PC-9 (cell line): ENCODE data around the gene TAL1. TPM values are rescaled to one million over a fixed set of nuclear protein-coding genes. Genes with fewer than 3 reads are reported as not detected.

Experiments
- BruUV-seq: library from RNA; stranded (reverse); fragments of 400-500 nt; replicated peaks from 2 replicates; lab custom pipeline; 2021; lab: Mats Ljungman, UMichigan
- CTCF ChIA-PET: fragments of 300-600 bp; sonication (Branson Sonifier 250); formaldehyde crosslinking; loops from one replicate; lab custom pipeline; 2022; ENCODE audit warnings: antibody characterized with exemption; lab: Charles Lee
- POLR2A ChIA-PET: fragments of 300-600 bp; sonication (Branson Sonifier 250); formaldehyde crosslinking; loops from one replicate; lab custom pipeline; 2022; ENCODE audit warnings: antibody characterized with exemption; ENCODE audit not compliant: unreplicated experiment; lab: Charles Lee
- DNase-seq, 2 experiments: peaks; one replicate each; pipeline versions ENCODE4 v3.0.0 to v3.0.0-alpha.2; 2015 to 2022; ENCODE audit warnings: mixed read lengths in 1 of 2
- H2AFZ ChIP-seq: fragments of 200-600 bp; sonication (generic); 2 replicates; pipeline ENCODE4 v1.8.1; 2017; ENCODE audit warnings: antibody characterized with exemption
- H3F3A ChIP-seq: fragments of 200-600 bp; sonication (generic); 2 replicates; pipeline ENCODE4 v1.8.1; 2017; ENCODE audit warnings: antibody characterized with exemption, mild to moderate bottlenecking, low read depth; ENCODE audit not compliant: insufficient read depth
- H3K27ac ChIP-seq: fragments of 200-600 bp; sonication (generic); 2 replicates; pipeline ENCODE4 v1.6.1; 2016; ENCODE audit warnings: mixed run types
- H3K27me3 ChIP-seq: fragments of 200-600 bp; sonication (generic); 2 replicates; pipeline ENCODE4 v1.6.1; 2016; ENCODE audit warnings: low read depth, mixed run types; ENCODE audit not compliant: insufficient read depth
- H3K36me3 ChIP-seq: fragments of 200-600 bp; sonication (generic); 2 replicates; pipeline ENCODE4 v1.6.1; 2016; ENCODE audit warnings: low read depth, mixed run types
- H3K4me1 ChIP-seq: fragments of 200-600 bp; sonication (generic); replicated peaks from 2 replicates; pipeline ENCODE4 v1.6.1; 2016; ENCODE audit warnings: mixed run types; ENCODE audit not compliant: insufficient read depth
- H3K4me2 ChIP-seq: fragments of 200-600 bp; sonication (generic); 2 replicates; pipeline ENCODE4 v1.6.1; 2017; ENCODE audit warnings: mixed run types
- H3K4me3 ChIP-seq: fragments of 200-600 bp; sonication (generic); 2 replicates; pipeline ENCODE4 v1.6.1; 2016; ENCODE audit warnings: mixed run types
- H3K79me2 ChIP-seq: fragments of 200-600 bp; sonication (generic); 2 replicates; pipeline ENCODE4 v1.6.1; 2017; ENCODE audit warnings: low read depth, mixed run types
- H3K9me2 ChIP-seq: fragments of 200-600 bp; sonication (generic); 2 replicates; pipeline ENCODE4 v1.8.1; 2017; ENCODE audit warnings: mild to moderate bottlenecking; ENCODE audit not compliant: insufficient read depth
- H3K9me3 ChIP-seq: fragments of 200-600 bp; sonication (generic); 2 replicates; pipeline ENCODE4 v1.8.1; 2016; ENCODE audit warnings: low read depth; ENCODE audit not compliant: insufficient read depth
- H4K20me1 ChIP-seq: fragments of 200-600 bp; sonication (generic); 2 replicates; pipeline ENCODE4 v1.8.1; 2017; ENCODE audit not compliant: insufficient read depth
- EZH2 ChIP-seq: fragments of 200-600 bp; sonication (generic); IDR thresholded peaks from 2 replicates; pipeline ENCODE4 v1.8.0; 2017; ENCODE audit warnings: antibody characterized with exemption, low read depth
- intact Hi-C: fragments of 100-400 bp; cut with micrococcal nuclease; formaldehyde crosslinking; loops from one replicate; pipeline ENCODE4 v1.10.0; 2022; ENCODE audit not compliant: unreplicated experiment
- total RNA-seq: library from RNA; stranded (reverse); gene quantifications from 2 replicates; pipeline ENCODE4 v1.2.3, GENCODE V29; 2021
- TF ChIP-seq, protein P1 (sequence below): fragments of 200-600 bp; sonication (generic); conservative IDR thresholded peaks from 2 replicates; pipeline ENCODE4 v1.6.1; 2017; ENCODE audit warnings: mixed run types, antibody characterized with exemption, mild to moderate bottlenecking, moderate library complexity

The TAL1 gene
- total RNA-seq, 1 experiment from 2014 or later = not detected

DNA sequence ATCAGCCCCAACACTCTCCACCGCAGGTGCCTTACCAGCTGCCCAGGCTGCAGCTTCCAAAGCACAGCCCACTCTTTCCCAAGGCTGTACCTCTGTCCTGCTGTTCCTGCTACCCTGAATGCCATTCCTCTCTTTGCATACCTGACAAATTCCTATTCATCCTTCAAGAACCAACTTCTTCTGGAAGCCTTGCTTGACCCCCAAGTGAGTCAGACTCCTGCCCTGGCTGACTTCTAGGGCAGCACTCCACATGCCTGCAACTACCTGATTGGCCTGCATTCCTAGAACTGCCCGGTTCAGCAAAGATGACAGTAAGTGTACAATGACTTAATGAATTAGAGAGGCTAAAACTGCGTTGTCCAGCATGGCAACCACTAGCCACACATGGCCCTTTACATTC, 21.4 kb downstream of the TAL1 start:
- DNase-seq = no peak
- TF ChIP-seq, protein P1, sequence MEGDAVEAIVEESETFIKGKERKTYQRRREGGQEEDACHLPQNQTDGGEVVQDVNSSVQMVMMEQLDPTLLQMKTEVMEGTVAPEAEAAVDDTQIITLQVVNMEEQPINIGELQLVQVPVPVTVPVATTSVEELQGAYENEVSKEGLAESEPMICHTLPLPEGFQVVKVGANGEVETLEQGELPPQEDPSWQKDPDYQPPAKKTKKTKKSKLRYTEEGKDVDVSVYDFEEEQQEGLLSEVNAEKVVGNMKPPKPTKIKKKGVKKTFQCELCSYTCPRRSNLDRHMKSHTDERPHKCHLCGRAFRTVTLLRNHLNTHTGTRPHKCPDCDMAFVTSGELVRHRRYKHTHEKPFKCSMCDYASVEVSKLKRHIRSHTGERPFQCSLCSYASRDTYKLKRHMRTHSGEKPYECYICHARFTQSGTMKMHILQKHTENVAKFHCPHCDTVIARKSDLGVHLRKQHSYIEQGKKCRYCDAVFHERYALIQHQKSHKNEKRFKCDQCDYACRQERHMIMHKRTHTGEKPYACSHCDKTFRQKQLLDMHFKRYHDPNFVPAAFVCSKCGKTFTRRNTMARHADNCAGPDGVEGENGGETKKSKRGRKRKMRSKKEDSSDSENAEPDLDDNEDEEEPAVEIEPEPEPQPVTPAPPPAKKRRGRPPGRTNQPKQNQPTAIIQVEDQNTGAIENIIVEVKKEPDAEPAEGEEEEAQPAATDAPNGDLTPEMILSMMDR = no peak
- no peak for TF ChIP-seq EZH2
- no peaks in the 10 kb centered on the region for H3K36me3 ChIP-seq
- H3K4me3 ChIP-seq = no peak overlapping the region
- no peak overlapping the region for H3K4me2 ChIP-seq
- H3F3A ChIP-seq = no peaks in the 10 kb centered on the region
- no peaks in the 10 kb centered on the region for H4K20me1 ChIP-seq
- ChIA-PET POLR2A (interaction anchor here (0.6 to 0.7 kb wide), 2 partner anchors 51 to 640 kb away, joined by 5 to 14 read pairs; no protein-coding TSS in a partner anchor), CTCF (interaction anchor here (0.5 to 0.7 kb wide), 2 partner anchors 14 to 227 kb away, joined by 3 to 4 read pairs; no protein-coding TSS in a partner anchor)
- no peaks in the 10 kb centered on the region for H3K9me3 ChIP-seq
- H3K9me2 ChIP-seq = no peaks in the 10 kb centered on the region
- no peak overlapping the region for H3K27ac ChIP-seq
- H3K79me2 ChIP-seq = no peaks in the 10 kb centered on the region
- H3K4me1 ChIP-seq = no peaks in the 10 kb centered on the region
- BruUV-seq = no TSS peak
- H3K27me3 ChIP-seq = no peaks in the 10 kb centered on the region
- intact Hi-C loops = no loop called here
- no peak overlapping the region for H2AFZ ChIP-seq

- H3K4me1 ChIP-seq = no peaks in the 10 kb centered on the region
- no peak overlapping the region for H2AFZ ChIP-seq
- no peak overlapping the region for H3K27ac ChIP-seq
- BruUV-seq = no TSS peak
- no peak overlapping the region for H3K4me2 ChIP-seq
- ChIA-PET POLR2A (interaction anchor here (0.6 kb wide), 1 partner anchor 52 kb away, joined by 14 read pairs; no protein-coding TSS in a partner anchor), CTCF (interaction anchor here (0.5 kb wide), 1 partner anchor 228 kb away, joined by 4 read pairs; no protein-coding TSS in a partner anchor)
- no peak for TF ChIP-seq EZH2
- TF ChIP-seq, protein P1 = no peak
- no peaks in the 10 kb centered on the region for H4K20me1 ChIP-seq
- no peaks in the 10 kb centered on the region for H3K36me3 ChIP-seq
- H3K79me2 ChIP-seq = no peaks in the 10 kb centered on the region
- no peak for DNase-seq
- no peaks in the 10 kb centered on the region for H3K9me3 ChIP-seq
- H3K27me3 ChIP-seq = no peaks in the 10 kb centered on the region
- no peaks in the 10 kb centered on the region for H3K9me2 ChIP-seq
- no peaks in the 10 kb centered on the region for H3F3A ChIP-seq
- intact Hi-C loops = no loop called here
- no peak overlapping the region for H3K4me3 ChIP-seq
These were observed 22.2 kb downstream of the TAL1 start for GRCh38 chr1:47209725-47210325.

GRCh38 chr1:47209091-47209490, 22.9 kb downstream of the TAL1 start:
- DNase-seq = no peak
- BruUV-seq = no TSS peak
- Histone ChIP-seq H3K4me2 (no peak overlapping the region), H2AFZ (no peak overlapping the region), H3F3A (no peaks in the 10 kb centered on the region), H3K4me1 (no peaks in the 10 kb centered on the region), H3K27ac (no peak overlapping the region), H3K9me2 (no peaks in the 10 kb centered on the region), H3K36me3 (no peaks in the 10 kb centered on the region), H3K27me3 (no peaks in the 10 kb centered on the region), H4K20me1 (no peaks in the 10 kb centered on the region), H3K9me3 (no peaks in the 10 kb centered on the region), H3K79me2 (no peaks in the 10 kb centered on the region), H3K4me3 (no peak overlapping the region)
- intact Hi-C loops = no loop called here
- ChIA-PET POLR2A (no interaction called here), CTCF (no interaction called here)
- TF ChIP-seq, protein P1 = no peak
- TF ChIP-seq EZH2 = no peak
